ENCODE data around the gene OGT.

Gene OGT

GRCh38 chrX:71542411-71542810, 9.5 kb downstream of the OGT start:
- TF ChIP-seq, protein P1, sequence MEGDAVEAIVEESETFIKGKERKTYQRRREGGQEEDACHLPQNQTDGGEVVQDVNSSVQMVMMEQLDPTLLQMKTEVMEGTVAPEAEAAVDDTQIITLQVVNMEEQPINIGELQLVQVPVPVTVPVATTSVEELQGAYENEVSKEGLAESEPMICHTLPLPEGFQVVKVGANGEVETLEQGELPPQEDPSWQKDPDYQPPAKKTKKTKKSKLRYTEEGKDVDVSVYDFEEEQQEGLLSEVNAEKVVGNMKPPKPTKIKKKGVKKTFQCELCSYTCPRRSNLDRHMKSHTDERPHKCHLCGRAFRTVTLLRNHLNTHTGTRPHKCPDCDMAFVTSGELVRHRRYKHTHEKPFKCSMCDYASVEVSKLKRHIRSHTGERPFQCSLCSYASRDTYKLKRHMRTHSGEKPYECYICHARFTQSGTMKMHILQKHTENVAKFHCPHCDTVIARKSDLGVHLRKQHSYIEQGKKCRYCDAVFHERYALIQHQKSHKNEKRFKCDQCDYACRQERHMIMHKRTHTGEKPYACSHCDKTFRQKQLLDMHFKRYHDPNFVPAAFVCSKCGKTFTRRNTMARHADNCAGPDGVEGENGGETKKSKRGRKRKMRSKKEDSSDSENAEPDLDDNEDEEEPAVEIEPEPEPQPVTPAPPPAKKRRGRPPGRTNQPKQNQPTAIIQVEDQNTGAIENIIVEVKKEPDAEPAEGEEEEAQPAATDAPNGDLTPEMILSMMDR (conservative IDR thresholded peaks at IDR 0.05) = no peak
- H3K27ac ChIP-seq = no peak overlapping the region

- H3K27ac ChIP-seq = no peak overlapping the region
- TF ChIP-seq, protein P1 (conservative IDR thresholded peaks at IDR 0.05) = no peak
Observed at GRCh38 chrX:71542825-71543224, 9.9 kb downstream of the OGT start.

- H3K27ac ChIP-seq = no peak overlapping the region
- TF ChIP-seq, protein P1 (conservative IDR thresholded peaks at IDR 0.05) = no peak
Observed at GRCh38 chrX:71543316-71543715, 10.4 kb downstream of the OGT start.

- TF ChIP-seq, protein P1 (conservative IDR thresholded peaks at IDR 0.05) = no peak
- no peak overlapping the region for H3K27ac ChIP-seq
Observed at GRCh38 chrX:71545364-71545763, 12.5 kb downstream of the OGT start.

GRCh38 chrX:71546879-71547278, 14.0 kb downstream of the OGT start:
- H3K27ac ChIP-seq = no peak overlapping the region
- TF ChIP-seq, protein P1 (conservative IDR thresholded peaks at IDR 0.05) = no peak

DNA sequence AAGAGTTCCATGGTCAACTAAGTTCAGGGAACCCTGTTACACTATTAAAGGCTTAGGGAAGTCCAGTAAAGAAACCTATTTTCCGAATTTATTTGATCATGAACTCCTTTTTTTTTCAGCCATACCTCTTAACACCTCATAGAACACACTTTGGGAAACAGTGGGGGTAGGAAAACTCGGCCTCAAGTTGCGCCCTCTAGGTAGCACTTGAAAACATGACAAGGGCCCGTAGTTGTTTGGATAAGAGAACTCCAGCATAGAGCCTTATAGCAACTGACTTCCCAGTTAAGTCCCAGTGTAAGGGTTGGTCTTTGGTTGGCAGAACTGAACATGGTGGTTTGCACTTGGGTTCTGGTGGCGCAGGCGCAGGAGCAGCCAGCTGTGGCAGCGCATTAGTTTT, 14.4 kb downstream of the OGT start:
- TF ChIP-seq, protein P1 (conservative IDR thresholded peaks at IDR 0.05) = no peak
- H3K27ac ChIP-seq = no peak overlapping the region

DNA sequence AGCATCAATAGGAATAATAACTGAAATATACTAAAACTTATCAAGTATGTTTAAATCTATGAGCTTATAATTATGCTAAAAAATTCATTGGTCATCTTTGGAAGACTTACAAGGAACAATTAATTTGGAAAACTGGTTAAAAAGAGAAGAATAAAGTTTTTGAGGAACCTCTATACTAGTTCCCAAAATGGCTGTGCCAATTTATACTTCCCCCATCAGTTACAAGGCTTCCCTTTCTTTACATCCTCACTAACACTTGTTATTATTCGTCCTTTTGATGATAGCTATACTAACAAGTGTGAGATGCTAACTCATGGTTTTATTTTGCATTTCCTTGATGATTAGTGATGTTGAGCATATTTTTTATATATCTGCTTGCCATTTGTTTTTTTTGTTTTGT, 17.1 kb downstream of the OGT start:
- TF ChIP-seq, protein P1 (conservative IDR thresholded peaks at IDR 0.05) = no peak
- H3K27ac ChIP-seq = no peak overlapping the region

- TF ChIP-seq, protein P1 (conservative IDR thresholded peaks at IDR 0.05) = no peak
Observed at GRCh38 chrX:71550578-71550977, 17.7 kb downstream of the OGT start.

More at GRCh38 chrX:71550578-71550977, 17.7 kb downstream of the OGT start:
- H3K27ac ChIP-seq = no peak overlapping the region
